Nephron (organoid): ENCODE data around the gene ADGRG7.

Experiments
- H3K27ac Mint-ChIP-seq, 3 experiments: 2 replicates each; pipeline ENCODE4 v1.8.0; 2020; ENCODE audit warnings: mixed read lengths in 3 of 3, mild to moderate bottlenecking in 2 of 3, moderate library complexity in 1 of 3
- H3K27me3 Mint-ChIP-seq: 2 replicates; pipeline ENCODE4 v1.8.0; 2021; ENCODE audit warnings: low read depth, mild to moderate bottlenecking, moderate library complexity, mixed read lengths
- H3K36me3 Mint-ChIP-seq: 2 replicates; pipeline ENCODE4 v1.8.0; 2020; ENCODE audit warnings: low read depth, mixed read lengths
- H3K4me1 Mint-ChIP-seq: 2 replicates; pipeline ENCODE4 v1.8.0; 2020; ENCODE audit warnings: mixed read lengths
- H3K4me3 Mint-ChIP-seq, 3 experiments: 2 replicates each; pipeline ENCODE4 v1.8.0; 2020; ENCODE audit warnings: mild to moderate bottlenecking in 3 of 3, mixed read lengths in 3 of 3, moderate library complexity in 2 of 3
- H3K9me3 Mint-ChIP-seq: 2 replicates; pipeline ENCODE4 v1.8.0; 2020; ENCODE audit warnings: mixed read lengths
- TF ChIP-seq, protein P1 (sequence below), 3 experiments: fragments of 200-600 bp; sonication (generic); IDR thresholded peaks; one replicate each; pipeline ENCODE4 v1.5.0; 2021; ENCODE audit warnings: antibody characterized with exemption in 3 of 3; ENCODE audit not compliant: unreplicated experiment in 3 of 3

Gene ADGRG7

DNA sequence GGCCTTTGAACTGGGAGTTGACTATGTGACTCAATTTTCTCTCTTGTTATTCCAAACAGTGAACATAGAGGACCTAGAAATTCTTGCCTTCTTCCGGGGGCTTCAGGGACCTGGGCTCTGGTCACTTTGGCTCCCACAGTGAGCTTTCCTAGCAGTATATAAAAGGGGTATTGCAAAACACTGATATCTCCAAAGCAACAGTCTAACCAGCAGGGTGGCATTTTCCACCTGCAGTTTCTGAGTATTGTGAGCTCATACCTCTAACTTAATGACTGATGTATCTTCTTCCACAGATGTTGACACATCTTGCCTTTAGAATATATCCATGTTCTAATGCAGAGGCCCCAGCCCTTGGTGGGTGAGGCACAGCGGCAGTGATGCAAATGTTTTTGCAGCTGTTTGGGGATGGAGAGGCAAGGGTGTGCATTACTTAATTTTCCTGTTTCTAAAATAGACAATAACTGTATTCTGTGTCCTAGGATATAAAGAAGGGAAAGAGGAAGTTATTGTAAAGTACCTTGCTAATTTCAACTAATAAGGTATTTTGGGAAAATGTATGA, 45.7 kb upstream of the ADGRG7 start:
- no peaks in the 10 kb centered on the region for H3K27me3 Mint-ChIP-seq
- no peaks in the 10 kb centered on the region for H3K9me3 Mint-ChIP-seq
- peaks cover 20% of the 10 kb centered on the region for H3K4me1 Mint-ChIP-seq
- no peak overlapping the region for H3K27ac Mint-ChIP-seq
- H3K36me3 Mint-ChIP-seq = peaks cover 5% of the 10 kb centered on the region
- no peak overlapping the region for H3K4me3 Mint-ChIP-seq
- TF ChIP-seq, protein P1, sequence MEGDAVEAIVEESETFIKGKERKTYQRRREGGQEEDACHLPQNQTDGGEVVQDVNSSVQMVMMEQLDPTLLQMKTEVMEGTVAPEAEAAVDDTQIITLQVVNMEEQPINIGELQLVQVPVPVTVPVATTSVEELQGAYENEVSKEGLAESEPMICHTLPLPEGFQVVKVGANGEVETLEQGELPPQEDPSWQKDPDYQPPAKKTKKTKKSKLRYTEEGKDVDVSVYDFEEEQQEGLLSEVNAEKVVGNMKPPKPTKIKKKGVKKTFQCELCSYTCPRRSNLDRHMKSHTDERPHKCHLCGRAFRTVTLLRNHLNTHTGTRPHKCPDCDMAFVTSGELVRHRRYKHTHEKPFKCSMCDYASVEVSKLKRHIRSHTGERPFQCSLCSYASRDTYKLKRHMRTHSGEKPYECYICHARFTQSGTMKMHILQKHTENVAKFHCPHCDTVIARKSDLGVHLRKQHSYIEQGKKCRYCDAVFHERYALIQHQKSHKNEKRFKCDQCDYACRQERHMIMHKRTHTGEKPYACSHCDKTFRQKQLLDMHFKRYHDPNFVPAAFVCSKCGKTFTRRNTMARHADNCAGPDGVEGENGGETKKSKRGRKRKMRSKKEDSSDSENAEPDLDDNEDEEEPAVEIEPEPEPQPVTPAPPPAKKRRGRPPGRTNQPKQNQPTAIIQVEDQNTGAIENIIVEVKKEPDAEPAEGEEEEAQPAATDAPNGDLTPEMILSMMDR (IDR thresholded peaks at IDR 0.05; ENCODE audit: unreplicated experiment in 3 of 3) = no peak

DNA sequence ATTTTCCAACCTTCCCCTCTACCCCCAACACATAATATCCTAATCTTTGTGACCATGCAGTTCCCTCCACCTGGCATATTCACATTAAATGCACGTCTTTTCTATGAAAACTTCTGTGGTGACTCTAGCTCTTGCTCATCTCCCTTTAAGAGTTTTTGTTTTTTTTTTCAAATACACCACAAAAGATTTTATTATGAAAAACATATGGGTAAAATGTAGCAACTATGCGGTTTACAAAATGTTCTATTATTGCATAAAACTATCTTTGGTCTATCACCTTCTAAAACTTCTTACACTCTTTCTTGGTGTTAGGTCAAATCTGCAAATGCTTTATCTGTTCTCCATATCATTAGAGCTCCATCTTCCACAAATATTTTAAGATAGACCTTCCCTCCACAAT, 38.6 kb upstream of the ADGRG7 start:
- TF ChIP-seq, protein P1 (IDR thresholded peaks at IDR 0.05; ENCODE audit: unreplicated experiment in 3 of 3) = no peak
- Mint-ChIP-seq H3K27ac (no peak overlapping the region), H3K27me3 (no peaks in the 10 kb centered on the region), H3K9me3 (peaks cover 2% of the 10 kb centered on the region), H3K4me1 (no peaks in the 10 kb centered on the region), H3K4me3 (no peak overlapping the region), H3K36me3 (peaks cover 31% of the 10 kb centered on the region)

DNA sequence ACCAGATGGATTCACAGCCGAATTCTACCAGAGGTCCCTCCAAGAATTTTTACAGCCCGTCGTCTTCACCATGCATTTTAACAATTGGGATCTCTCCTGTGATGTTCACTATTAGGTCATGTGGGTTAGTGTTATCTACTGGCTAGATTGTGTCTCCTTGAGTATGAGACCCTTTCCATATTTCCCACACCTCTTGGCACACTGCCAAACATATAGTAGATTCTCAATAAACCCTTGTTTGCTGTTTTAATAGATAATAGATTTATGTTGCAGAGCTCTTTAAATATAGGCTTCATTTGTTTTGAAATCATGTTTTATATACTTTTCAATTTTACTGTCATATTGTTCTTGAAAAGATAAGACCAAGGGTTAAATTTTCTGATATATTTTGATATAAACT, 34.9 kb upstream of the ADGRG7 start:
- H3K27ac Mint-ChIP-seq = no peak overlapping the region
- H3K4me3 Mint-ChIP-seq = no peak overlapping the region
- H3K4me1 Mint-ChIP-seq = no peaks in the 10 kb centered on the region
- H3K36me3 Mint-ChIP-seq = peaks cover 28% of the 10 kb centered on the region
- TF ChIP-seq, protein P1 (IDR thresholded peaks at IDR 0.05; ENCODE audit: unreplicated experiment in 3 of 3) = no peak
- H3K27me3 Mint-ChIP-seq = no peaks in the 10 kb centered on the region
- peaks cover 2% of the 10 kb centered on the region for H3K9me3 Mint-ChIP-seq

DNA sequence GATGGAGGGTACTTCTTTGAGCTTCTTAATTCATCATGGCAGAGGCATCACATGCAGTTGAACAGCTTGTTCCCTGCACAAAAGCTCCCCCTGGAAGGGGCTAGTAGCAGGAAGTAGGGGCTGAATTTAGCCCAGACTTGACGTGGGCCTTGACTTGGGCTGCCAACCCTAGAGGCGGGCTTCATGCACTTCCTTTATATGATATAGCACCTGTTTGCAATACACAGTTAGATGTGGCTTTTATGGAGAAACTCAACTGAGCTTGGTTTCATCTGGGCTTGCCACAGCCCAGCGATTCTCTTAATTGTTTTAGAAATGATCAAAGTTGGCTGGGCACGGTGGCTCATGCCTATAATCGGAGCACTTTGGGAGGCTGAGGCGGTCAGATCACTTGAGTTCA, 33.7 kb upstream of the ADGRG7 start:
- Mint-ChIP-seq H3K36me3 (peaks cover 22% of the 10 kb centered on the region), H3K4me1 (no peaks in the 10 kb centered on the region), H3K27ac (no peak overlapping the region), H3K27me3 (no peaks in the 10 kb centered on the region), H3K4me3 (no peak overlapping the region), H3K9me3 (peaks cover 2% of the 10 kb centered on the region)
- TF ChIP-seq, protein P1 (IDR thresholded peaks at IDR 0.05; ENCODE audit: unreplicated experiment in 3 of 3) = no peak

DNA sequence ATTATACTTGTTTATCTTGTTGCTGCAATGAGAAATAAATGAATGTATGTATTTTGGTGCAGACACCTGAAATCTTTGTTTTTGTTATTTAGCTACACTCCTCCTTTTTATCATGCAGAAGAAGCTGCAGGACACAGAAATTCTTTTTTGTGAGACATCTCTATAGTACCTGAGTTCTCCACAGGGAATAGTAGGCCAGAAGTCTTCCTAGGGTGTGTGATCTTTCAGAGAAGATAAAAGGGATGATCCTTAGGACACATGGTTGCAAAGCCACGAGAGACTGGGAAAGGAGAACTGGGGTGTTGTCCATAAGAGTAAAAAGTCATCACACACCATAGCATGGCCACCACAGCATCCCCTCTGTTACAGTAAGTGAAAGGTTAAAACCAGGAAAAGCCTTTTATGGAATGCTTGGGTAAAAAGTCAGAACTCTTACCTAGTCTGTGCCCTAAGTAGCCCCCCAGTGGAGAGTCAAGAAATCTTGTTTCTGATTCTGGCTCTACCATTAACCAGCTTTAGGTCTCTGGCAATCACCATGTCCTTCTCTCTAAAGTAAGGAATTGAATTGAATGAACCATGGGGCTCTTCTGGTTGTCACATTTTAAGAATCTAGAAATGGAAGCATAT, 31.9 kb upstream of the ADGRG7 start:
- Mint-ChIP-seq H3K27me3 (no peaks in the 10 kb centered on the region), H3K9me3 (peaks cover 5% of the 10 kb centered on the region), H3K27ac (no peak overlapping the region), H3K4me1 (no peaks in the 10 kb centered on the region), H3K36me3 (peaks cover 13% of the 10 kb centered on the region), H3K4me3 (no peak overlapping the region)
- TF ChIP-seq, protein P1 (IDR thresholded peaks at IDR 0.05; ENCODE audit: unreplicated experiment in 3 of 3) = no peak

DNA sequence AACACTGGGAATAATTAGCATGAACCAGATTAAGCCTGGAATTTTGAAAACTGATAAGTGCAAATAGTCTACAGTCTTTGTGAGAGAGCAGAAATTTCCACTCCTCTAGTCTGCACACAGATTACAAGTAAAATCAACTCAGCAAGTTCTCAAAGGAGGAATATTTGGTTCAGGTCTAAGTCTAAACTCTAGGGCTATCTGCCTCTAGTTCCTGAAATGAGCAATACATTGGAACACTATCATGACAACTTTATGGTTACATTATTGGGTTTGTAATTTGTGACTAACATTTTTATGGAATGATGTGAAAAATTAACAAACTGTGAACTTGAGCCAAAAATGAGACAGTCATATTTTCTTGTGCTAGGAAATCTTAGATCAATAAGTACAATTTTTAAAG, 30.8 kb upstream of the ADGRG7 start:
- Mint-ChIP-seq H3K36me3 (peaks cover 13% of the 10 kb centered on the region), H3K9me3 (peaks cover 5% of the 10 kb centered on the region), H3K27ac (no peak overlapping the region), H3K27me3 (no peaks in the 10 kb centered on the region), H3K4me3 (no peak overlapping the region), H3K4me1 (no peaks in the 10 kb centered on the region)
- TF ChIP-seq, protein P1 (IDR thresholded peaks at IDR 0.05; ENCODE audit: unreplicated experiment in 3 of 3) = no peak
